Transverse colon (tissue), 3 donors: ENCODE data around the gene EDNRA.

Experiments
- CTCF ChIP-seq, 5 experiments: fragments of 200-600 bp in 3 of 5; fragments of 450-650 bp in 2 of 5; sonication (generic) in 3 of 5; IDR thresholded peaks; 1 replicate in 2 of 5; 2 replicates in 3 of 5; pipeline ENCODE4 v1.5.1; 2016 to 2017; ENCODE audit warnings: antibody characterized with exemption in 5 of 5, inconsistent platforms in 3 of 5, mild to moderate bottlenecking in 2 of 5, moderate library complexity in 1 of 5
- POLR2A ChIP-seq: fragments of 450-650 bp; IDR thresholded peaks from one replicate; pipeline ENCODE4 v1.6.1; 2016; ENCODE audit warnings: antibody characterized with exemption, mild to moderate bottlenecking, moderate library complexity

GRCh38 chr4:147583876-147584275, 103.0 kb downstream of the EDNRA start:
- TF ChIP-seq POLR2A, result no peak
- no peak for TF ChIP-seq CTCF (IDR thresholded peaks at IDR 0.05)
